GM19452 (cell line): ENCODE data around the gene MRTFB.

Source experiments
- ATAC-seq: cut with Tn5 transposase; IDR thresholded peaks from one replicate; pipeline ENCODE4 v1.9.1; 2021; ENCODE audit not compliant: unreplicated experiment

Gene MRTFB

DNA sequence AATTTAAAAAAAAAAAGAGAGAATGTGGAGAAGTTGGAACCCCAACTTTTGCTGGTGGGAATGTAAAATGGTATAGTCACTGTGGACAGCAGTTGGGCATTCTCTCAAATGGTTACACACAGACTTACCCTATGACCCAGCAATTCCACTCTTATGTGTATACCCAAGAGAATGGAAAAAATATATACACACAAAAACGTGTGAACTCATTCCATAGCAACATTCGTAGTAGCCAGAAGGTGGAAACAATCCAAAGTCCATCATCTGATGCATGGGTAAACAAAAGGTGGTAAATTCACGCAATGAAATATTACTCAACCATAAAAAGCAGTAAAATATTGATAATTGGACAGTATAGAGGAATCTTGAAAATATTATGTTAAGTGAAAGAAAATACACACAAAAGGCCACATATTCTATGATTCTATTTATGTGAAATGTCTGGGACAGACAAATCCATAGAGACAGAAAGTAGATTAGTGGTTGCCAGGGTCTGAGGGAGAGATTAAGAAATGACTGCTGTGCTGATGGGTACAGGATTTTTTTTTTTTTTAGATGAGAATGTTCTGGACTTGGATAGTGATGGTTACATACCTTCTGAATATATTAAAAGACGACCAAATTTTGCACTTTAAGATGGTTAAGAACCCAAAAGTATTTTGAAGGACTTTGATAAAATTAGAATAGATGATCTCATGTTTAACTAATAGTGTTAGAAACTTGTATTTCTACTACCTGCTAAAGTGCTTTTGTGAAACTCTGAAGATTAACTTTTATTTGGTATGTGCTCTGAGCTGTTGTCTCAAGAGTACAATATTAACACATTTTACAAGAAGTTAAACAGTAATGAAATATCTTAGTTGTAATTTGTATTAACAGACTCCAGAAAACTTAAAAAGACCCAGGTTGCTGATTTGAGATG is 60.9 kb downstream of the MRTFB start:
- peak; percentile 45 for ATAC-seq

DNA sequence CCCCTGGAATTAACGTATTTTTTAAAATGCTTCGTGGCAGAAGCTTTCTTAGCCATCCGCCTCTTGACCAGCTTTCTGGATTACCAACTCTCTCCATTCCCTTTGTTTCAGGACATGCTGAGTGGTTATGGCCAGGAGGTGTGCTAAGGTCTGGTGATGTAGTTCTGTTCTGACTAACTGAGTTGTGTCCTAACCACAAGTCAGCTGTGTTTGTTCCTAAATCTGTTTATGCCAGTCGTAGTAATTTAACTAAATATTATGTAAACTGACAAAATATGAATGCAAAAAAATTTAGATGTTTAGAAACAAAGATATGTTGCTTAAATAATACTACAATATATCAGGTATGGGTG is 61.6 kb downstream of the MRTFB start:
- ATAC-seq = peak; percentile 88

DNA sequence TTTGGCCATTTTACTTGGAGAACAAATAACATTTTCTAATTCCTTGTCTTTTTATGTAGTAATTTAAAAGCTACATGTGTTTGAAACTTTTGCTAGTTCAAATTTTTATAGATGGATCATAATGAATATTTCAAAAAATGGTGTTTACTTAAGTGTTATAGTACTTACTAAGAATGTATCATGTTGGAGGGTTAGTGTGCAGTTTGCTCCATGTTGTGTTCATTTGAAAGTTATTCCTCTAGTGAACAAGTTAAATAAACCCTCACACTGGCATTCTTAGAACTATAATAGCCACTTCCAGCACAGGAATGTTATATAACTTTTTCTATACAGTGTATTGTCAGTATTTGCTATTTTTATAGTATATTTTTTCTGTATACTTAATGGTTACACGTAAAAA is 62.8 kb downstream of the MRTFB start:
- ATAC-seq = no peak

DNA sequence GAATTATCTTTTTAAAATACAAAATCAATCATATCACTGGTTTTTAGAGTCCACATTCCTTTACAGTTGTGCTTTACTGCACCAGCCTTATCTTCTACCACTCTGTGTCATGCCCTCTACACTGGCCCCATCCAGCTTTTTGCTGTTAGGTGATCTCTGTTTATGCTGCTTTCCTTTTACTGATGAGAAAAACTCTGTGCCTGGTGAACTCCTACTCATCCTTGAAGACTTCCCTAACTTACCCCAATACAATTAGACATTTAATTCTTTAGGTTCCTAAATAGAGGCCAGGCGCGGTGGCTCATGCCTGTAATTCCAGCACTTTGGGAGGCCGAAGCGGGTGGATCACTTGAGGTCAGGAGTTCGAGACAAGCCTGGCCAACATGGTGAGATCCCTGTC is 64.6 kb downstream of the MRTFB start:
- no peak for ATAC-seq

DNA sequence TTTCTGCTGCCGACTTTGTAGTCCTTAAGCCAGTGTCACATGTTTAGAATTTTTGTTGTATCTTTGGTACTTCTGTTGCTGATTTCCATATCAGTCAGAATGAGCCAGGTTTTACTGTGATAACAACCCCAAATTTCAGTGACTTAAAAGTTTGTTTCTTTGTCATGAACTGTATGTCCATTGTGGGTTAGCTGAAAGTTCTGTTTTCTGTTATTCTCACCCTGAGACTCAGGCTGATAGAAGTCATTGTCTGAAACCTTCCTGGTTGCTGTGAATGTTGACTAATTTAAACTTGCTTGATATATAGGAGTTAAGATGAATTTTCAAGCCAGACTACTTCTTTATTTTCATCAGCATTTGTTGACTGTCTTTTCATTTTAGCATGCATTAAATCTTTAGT is 68.8 kb downstream of the MRTFB start:
- no peak for ATAC-seq

DNA sequence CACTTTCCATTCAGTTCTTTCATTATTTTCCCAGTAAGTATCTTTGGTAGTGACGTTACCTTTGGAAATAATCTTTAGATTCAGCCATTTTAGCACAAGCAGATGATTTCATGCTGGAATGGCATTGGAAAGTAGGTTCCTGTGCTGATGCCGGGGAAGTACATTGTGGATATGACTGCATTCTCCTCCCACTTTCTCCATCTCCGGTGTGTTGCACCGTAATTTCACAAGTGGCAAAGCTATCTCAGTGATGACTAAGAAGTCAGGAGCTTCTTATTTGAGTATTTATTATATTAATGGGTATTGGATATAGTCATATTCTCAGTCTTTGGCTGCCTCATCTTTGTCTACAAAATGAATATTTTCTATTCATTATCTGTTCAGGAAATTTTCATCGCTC is 69.8 kb downstream of the MRTFB start:
- no peak for ATAC-seq

DNA sequence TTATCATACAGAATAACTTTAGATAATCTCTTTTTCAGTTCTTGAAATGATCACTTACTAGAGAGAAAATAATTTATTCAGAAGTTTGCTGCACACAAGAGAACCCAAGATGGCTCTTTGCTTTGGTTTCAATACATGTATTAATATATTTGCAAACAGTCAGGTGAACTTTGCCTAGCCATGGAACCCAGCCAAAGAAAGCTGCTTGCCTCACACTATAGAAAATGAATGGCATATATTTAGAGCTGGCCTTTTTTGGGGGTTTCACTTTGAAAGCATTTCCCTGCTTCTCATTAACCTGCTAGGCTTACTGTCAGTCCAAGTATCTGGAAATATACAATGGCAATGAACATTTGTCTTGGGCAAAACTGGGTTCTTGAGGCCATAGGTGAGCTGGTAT is 75.3 kb downstream of the MRTFB start:
- no peak for ATAC-seq

DNA sequence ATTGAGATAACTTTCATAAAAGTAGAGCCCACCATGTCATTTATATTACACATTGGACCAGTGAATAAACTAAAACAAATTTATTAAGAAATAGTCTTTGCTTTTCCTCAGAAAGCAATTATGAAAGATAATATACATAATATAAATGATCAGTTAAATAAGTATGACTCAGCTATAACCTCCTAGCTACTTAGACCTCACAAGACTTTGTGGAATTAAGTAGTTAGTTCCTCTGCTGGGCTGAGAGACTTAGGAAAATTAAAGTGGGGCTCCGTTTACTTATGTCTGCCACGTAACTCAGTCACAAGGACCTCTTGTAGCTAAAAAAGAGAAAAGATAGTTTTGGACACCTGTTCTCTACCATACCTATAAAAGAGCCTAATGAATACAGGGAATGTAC is 76.9 kb downstream of the MRTFB start:
- ATAC-seq = no peak

DNA sequence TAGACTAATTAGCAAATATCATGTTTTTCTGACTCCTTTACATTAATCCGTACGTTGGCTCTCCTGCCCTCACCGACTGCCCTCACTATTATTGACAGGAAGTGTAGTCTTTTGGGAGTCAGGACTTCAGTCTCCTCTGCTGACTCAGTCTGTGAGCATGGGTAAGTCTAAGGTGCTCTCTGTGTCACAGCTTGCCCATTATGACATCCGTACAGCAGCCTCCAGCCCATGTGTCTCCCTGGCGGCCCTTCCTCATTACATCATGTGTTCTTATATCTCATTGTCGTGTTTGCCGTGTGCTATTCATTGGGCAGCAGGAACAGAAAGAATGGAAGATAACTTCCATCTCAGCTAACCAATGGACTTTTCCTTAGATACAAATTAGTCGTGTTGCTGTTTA is 77.5 kb downstream of the MRTFB start:
- no peak for ATAC-seq

DNA sequence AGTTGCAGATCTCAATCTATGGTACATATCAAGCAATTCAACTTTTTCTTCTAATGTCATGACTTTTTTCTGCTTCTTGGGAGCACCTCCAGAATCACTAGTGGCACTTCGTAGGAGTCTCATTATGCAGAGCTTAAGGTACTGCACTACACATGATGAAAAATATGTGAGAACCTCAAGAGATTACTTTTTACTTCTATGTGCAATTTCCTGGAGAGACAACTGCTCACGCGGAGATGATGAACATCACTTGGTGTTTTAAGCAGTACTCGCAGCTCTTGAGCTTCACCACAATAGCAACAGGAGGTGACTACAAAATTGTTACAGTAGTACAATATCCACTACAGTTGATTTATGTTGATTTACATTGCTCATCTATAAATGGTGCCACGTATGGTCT is 79.7 kb downstream of the MRTFB start:
- no peak for ATAC-seq

DNA sequence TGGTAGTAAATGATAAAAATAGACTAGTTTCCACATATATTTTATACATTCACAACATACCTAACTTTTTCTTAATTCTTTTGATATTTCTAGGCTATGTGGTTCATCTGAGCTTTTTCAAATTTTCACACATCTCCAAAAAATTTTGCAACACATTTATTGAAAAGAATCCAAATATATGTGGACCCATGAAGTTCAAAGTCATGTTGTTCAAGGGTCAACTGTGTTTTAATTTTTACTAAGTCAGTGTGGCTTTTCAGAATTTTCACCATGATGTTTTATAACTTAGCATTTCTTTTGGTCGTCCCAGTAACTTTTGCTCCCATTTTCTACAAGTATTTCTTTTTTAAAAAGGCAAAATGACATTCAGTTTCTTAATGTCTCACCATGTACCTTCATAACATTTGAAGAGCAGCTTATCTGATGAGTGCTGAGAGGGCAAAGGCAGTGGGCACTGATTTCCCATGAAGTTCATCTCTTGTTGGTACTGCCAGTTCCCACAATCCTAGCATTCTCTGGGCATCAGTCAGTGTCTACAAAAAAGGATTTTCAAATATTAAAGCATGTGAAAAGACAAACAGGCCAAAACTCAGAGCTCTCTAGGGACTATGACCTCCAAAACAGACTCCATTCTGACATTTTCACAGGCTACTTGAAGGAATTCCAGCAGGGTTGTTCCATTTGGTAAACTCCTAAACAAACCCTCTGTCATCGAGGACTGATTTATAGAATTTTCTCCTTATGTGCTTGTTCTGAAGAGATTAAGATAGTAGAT is 80.3 kb downstream of the MRTFB start:
- no peak for ATAC-seq

DNA sequence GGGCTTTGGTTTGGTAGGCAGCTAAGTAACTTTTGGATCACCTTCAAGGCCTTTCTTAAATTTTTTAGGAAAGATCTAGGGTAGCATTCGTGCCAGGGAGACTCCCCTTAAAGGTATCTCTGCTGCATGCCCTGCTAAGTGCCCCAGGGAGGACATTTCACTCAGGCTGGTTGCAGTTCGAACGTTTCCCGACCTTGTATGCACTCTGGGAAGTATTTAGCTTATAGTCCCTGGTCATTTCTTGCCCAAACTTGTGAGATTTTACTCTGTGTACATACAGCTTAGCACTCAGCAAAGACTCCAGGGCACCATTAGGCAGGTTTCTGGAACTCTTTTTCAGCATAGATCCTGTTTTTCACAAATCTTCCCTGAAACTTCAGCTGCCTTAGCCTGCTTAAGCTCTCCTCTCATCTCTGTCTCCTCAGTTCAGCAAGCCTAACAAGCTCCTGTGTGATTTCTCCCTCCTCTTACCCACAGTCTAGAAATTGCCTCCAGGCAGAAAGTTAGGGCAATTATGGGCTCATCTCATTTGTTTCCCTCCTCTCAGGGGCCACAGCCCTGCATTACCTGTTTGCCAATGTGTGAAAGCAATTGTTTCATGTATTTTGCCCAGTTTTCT is 84.6 kb downstream of the MRTFB start:
- no peak for ATAC-seq

DNA sequence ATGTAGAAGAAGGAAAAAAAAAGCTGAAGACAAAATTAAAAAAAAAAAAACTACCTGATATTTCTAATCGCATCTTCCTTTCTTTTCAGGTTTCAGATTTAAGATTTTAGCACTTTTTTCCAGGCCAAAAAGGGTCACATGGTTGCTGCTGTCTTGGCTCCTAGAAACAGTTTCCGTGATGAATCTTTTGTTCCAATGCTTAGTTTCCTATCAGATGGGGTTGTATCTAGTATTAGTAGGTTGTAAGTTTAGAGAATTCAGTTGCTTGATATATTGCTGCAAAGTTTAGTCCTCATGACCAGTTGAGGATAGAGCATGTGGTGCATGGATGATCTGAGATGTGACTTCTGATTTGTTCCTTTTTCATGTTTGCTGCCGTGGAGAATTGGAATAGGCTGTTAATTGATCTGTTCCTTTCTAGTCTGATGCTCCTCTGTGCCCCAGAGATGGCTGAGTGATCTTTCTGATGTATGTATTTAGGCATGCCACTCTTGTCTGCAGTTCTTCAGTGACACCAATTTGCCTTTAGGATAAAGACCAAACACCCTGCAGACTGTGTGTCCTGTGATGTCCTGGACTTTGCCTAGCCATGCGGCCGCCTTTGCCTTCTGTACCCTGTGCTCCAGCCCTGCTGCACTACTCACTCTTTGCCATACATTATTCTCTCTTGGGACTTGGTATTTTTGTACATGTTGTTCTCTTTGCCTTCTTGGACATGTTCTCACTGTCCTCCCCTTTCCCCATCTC is 94.0 kb downstream of the MRTFB start:
- no peak for ATAC-seq

DNA sequence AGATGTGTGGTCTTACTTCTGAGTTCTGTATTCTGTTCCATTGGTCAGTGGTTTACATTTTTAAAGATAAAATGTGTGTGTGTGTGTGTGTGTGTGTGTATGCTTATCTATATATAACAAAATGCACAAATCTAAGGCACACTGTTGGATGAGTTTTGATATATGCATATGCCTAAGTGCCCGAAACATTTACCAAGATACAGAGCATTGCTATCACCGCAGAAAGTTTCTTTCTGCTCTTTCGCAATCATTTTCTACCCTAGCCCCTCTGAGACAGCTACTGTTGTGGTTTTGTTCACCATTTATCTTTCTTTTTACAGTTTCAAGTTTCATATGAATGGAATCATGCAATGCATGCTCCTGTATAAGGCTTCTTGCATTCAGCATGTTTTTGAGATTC is 97.0 kb downstream of the MRTFB start:
- no peak for ATAC-seq

DNA sequence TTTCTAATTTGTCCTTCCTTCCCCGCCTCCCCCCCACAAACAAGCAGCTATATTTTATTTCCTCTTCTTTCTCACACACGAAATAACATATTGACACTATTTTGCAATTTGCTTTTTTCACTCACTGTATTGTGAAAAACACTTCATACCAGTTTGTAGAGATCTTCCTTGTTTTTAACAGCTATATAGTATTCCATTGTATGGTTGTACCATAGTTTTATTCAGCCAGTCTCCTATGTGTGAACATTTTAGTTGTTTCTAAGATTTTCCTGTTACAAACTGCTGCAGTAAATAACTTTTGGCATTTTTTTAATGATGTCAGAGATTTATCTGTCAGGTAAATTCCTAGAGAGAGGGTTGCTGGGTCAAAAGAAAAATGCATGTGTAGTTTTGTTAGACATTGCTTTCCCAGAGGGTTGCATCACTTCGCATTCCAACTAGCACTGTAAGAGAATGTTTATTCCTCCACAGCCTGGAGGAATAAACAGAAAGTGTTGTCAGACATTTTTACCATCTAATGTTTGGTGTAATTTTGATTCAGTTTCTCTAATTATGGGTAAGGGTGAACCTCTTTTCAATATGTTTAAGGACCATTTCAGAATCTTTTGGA is 101.2 kb downstream of the MRTFB start:
- no peak for ATAC-seq

DNA sequence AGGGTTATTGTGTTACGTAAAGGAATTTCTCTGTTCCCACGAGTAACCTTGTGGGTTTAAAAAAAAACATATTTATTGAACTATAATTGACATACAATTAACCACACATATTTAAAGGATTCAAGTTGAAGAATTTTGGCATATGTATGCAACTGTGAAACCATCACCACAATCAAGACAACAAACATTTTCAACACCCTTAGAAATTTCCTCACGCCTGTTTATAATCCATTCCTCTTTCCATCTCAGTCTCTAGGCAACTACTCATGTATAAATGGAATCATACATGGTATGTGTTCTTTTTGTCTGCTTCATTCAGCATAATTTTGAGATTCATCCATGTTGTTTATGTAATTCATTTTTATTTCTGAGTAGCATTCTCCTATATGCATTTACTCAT is 104.0 kb downstream of the MRTFB start:
- no peak for ATAC-seq

DNA sequence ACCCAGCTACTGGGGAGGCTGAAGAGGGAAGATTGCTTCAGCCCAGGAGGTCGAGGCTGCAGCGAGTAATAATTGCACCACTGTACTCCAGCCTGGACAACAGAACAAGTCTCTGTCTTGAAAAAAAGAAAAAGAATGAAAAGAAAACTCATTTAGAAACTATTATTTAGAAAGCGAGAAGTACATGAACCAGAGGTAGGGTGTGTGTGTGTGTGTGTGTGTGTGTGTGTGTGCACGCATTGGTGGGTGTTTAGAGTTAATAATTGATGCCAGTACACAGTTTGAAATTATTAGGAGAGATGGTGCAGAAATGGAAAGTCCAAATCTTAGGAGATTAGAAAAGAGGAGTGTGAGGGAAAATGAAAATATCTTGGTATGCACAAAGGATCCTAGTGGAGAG is 106.6 kb downstream of the MRTFB start:
- ATAC-seq = no peak

DNA sequence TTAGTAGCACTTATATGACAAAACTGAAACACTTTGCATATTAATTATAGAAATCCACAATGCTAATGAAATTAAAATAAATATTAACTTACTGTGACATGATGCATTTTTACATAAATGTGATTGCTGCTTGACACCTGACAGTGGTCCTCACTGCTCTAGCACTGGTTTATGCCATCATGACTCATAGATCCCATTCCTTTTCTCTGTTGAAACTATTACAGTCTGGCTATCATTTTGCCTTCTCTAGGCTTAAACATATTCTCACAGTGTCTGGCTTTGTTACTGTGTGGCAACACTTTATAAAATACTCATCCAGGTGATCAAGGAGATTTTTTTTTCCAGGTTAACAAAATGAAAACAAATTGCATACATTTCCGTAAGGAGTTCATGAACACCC is 108.0 kb downstream of the MRTFB start:
- ATAC-seq = no peak

DNA sequence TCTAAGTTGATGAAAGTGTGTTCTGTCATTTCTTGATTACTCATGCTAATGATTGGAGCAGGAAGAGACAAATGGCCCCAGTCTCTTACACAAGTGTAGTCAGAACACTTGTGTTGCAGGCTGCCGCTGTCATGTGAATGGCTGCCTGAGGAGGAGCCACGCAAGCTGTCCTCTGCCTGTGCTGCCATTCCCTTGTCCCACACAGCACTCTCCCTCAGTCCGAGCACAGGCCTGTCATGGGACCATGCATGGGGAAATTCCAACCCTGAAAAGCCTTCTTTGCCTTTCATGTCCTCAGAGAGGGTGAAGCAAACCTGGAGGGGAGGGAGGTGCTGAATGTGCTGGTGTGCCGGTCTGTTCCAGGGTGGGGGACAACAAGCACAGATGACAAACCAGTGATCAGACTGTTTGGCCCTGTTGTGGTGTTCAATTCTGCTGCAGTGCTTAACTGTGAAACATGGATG is 109.4 kb downstream of the MRTFB start:
- ATAC-seq = no peak

DNA sequence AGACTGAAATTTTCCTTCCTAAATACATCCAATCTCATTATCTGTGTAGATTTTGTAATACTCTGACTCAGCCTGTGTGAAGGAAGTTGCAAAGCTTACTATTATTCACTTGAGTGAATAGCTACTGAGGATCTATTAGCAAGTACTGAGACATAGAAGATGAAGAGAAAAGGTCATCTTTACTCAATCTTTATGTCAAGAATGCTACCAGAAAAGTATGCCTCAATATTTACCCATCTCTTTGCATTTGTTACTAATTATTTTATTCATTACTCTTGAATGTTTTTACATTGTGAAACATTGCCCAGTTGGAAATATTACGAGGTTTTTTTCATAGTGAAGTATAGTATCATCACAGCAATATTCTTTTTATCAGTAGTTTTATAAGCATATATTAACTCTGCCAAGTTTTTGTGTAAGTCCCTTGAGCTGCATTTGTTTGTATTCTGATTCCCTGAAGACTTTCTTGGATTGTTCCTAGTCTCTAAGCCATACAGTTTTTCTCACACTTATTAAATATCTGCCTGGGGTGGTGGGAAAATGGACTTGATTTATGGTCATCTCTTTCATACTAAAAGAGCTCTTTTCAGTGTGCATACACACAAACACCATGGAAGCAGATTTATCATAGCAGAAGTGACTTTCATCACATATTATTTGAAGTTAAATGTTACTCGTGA is 110.4 kb downstream of the MRTFB start:
- ATAC-seq = no peak
